HG02642 (cell line): ENCODE results near the gene ZFHX3.

ENCODE experiments used
- ATAC-seq: cut with Tn5 transposase; IDR thresholded peaks from one replicate; pipeline ENCODE4 v1.9.1; 2021; ENCODE audit warnings: mild to moderate bottlenecking; ENCODE audit not compliant: unreplicated experiment, poor library complexity

ZFHX3 gene

DNA sequence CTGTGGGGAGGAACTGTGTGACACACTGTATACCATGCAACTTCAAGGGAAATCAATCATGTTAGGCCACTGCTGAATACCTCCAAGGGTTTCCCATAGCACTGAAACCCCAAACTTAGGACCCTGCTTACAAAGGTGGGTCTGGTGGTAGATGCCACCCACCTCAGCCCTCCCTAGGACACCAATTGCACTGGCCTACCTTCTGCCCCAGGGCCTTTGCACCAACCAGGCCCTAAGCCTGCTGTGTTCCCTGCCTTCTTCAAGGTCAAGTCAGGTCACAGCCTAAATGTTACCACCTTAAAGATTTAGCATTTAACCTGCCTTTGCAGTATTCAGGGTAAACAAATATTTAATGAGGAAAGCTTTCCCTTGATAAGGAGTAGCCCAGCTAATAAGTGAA is 185.8 kb downstream of the ZFHX3 start:
- no peak for ATAC-seq

DNA sequence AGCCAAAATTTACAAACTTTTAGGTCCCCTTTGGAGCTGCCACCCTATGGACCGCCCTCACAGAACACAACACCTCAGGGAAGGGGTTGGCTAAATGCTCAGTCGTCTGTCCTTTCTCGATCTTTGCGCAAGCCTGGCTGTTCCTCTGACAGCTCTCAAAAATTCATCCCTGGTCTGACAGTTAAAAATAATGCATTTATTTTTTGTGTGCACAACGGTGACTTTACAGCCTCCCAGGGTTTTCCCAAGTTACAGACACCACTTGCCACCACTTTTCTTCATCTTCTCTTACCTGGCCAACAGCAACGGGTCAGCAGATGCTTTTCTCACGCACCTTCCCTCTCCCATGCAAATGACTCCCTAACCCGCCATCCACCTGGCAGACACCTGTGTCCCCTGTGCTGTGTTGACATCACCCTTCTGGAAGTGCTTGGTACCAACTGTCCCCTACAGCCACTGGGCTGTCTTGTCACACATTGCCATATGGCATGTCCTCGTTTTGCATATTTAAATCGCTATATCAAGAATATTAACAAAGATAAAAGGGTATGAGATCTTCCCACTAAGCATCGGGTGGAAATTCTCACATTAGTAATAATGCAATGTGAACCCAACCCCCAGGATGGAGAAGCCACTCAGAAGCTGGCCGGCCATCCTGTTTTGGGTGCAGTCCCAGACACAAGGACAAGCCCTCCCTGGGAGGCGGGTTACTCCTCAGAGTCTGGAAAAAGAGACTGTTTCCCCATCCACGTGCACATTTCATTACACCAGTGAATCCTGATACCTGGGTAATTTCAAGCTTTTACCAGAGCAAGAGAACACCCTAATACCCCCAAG is 187.0 kb downstream of the ZFHX3 start:
- no peak for ATAC-seq

DNA sequence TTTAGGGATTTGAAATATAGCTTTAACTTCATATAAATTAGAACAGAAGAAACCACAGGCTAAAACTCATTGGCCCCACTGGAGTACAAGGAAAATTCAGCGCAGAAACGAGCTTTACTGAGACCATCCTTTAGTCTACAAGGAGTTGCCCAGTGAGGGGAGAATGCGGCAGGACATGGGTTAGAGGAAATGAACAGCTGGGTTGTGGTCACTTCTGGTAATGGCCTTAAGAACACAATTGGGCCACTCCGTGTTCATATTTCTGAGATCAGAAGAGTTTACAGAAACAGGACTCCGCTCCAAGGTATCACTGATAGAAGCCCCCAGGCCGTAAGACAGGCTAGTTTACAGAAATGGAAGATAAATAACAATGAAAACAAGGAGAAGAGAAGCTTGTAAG is 188.3 kb downstream of the ZFHX3 start:
- ATAC-seq, result no peak

DNA sequence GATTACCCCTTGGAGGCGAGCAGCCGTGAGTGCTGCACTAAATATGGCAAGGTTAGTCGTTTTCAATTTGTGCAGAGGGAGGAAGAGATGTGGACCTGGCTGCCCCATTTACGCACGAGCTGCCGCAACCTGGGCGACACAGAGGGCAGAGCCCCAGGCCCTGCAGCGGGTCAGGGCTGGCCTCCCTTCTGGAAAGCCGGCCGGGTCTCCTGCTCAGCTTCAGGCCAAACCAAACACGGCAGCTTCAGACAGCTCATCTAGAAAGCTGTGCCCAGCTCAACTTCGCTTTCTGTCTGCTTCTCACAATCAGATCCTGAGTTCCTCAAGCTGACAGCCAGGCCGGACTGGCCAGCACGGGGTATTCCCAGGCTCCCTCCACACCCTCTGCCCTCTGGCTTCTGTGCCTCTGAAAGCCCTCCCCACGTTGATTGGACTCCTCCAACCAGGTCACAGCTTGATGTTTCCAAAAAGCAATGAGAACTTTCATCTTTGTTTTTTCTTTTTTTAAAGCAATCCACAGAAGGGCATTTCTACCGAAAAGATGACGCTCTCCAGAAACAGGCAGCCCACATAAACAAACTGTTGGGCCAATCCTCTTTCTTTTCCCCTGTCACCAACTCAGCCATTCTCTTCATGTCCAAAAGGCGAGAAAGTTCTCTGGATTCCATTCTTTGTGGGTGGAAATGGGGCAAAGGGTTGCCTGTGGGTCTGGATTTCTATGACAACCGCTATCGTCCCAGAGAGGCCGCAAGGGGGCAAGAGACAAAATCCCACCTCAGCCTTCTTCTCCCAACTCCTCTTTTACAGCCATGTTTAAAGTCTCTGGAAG is 189.0 kb downstream of the ZFHX3 start:
- no peak for ATAC-seq

DNA sequence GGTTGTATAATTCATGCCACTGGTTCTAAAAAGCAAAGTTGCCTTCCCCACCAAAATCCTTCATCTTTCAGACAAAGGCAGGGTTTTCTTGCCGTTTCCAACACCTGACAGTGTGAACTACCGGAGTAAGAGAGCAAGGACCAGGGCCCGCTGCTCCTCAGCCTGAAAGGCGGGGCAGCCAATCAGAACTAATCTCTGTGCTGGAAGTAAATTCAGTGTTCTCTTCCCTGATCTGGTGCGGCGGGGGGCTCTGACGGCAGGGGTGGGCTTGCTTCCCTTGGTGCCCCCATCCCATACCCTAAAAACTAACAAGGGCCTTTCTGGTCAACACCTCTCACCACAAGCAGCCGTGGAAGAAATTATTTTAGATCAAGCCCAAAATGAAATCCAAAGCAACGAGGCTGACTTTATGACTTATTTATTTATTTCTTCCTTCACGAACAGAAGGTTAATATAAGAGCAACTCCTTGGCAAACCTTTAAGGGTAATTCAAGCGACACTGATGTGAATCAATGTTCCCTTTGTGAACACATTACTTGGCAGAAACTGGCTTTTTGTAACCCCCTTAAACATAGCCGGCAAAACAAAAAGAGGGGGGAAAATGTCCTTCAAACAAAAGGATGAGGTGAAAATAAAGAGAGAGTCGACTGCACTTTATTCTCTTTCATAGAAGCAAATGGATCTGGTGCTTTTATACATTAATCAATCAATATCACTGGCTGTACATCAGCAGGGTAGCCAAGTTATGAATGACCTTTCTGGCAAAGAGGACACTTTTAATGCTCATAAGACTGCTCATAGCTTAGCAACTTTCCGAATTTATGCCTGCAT is 189.9 kb downstream of the ZFHX3 start:
- ATAC-seq, result no peak

DNA sequence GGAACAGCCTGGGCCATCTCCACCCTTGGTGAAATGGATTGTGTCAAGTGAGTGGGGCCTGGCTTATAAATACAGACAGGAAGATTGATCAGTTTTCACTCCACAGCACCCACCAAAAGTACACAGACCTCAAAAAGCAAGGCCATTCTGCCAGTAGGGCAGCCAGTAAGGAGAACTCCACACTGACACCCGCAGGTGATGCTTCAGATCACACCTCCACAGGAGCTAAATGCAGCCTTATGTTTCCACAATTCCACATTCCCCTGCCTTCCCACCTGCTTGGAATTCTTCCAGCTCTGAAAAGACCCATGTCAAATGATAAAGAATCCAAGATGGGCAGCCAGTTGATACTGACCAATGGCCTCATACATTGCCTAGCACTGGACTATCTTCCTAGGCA is 191.1 kb downstream of the ZFHX3 start:
- ATAC-seq, result no peak

DNA sequence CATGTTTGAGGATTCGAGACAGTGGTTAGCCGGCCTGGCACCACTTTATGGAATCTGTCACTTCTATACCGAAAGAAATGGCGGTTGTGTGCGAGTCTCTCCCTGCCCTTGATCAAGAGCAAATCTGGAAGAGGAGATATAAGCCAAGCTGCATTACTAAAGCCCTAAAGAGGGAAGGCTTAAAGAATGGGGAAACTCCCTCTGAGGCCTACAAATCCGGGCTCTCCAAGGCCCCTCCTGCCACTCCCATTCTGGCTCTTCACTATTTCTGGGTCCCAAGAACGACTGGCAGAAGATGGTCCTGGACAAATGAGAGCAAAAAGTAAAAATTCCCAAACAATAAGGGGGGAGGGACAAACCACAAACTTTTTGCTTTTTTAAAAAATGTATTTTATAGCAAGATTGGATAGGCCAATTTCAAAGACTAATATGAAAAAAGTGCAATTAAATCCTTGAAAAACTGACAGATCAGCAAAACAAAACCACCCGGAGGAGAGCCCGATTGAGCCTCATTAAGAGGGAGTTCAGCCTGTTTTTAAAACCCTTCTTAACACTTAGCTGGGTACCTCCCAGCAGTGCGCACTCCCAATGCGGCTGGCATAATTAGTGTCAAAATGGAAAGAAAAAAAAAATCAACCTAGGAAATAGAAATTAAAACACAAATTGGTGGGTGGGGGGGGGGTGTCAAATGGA is 193.5 kb downstream of the ZFHX3 start:
- no peak for ATAC-seq

DNA sequence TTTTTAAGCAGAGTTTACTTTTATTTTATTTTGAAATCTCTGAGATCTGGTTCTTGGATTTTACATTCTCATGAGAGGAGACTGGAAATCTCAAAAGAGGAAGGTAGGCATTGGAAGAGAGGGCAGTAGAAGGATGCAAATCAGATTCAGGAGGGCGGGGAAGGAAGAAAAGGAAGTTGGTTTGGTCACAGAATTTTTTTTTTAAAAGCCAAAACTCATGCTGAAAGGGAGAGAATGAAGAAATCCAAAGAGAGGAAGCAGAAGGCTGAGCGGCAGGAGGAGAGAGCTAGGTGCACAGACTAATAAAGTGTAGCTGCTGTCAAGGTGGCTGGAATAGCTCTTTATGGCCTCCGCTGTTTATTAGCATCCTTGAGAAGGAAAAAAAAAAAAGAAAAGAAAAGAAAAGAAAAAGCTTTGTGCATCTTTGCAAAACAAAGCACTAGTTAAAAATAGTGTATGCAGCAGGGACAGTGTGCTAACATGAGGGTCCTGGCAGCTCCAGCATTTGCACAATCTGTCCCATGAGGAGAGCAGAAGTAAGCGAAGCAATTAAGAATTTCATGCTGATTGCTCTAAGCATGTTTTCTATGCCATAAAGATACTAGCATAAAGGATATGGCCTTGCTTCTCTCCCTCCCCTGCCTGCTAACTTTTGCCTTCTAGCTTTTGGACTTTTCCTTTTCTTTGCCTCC is 194.2 kb downstream of the ZFHX3 start:
- no peak for ATAC-seq

DNA sequence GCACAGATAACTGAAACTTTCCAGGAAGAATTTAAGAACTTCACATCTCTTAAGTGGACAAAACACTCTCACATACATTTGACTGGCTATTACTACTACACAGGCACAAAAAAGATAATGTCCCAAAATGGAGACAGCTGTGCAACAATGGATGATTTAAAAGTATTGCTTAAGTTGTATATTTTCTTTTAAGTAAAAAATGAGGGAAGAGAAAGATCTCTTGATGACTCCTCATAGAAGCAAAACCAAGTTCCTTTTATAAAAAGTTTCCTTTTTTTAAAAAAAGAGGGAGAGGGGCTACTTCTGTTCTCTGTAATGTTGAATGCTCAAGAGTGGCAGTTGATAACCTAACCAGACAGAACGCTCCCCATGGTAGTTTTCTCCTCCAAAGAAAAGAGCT is 195.5 kb downstream of the ZFHX3 start:
- ATAC-seq, result no peak

DNA sequence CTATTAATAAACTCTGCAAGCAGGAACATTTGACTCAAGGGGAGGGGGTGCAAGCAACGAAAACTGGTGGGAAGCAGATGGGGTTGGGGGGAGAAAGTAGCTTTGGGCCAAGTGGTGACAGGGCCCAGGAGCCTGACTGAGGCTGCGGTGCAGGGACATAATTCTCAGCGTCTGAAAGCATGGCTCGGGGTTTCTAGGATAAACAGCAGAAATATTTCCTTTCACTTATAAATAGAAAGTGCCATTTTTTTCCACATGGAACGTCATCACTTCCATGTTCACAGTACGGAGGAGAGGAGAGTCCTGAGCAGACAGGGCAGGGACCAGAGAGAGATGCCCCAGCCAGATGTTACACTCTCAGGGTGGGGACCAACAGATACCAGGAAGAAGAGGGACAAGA is 197.1 kb downstream of the ZFHX3 start:
- ATAC-seq, result no peak

DNA sequence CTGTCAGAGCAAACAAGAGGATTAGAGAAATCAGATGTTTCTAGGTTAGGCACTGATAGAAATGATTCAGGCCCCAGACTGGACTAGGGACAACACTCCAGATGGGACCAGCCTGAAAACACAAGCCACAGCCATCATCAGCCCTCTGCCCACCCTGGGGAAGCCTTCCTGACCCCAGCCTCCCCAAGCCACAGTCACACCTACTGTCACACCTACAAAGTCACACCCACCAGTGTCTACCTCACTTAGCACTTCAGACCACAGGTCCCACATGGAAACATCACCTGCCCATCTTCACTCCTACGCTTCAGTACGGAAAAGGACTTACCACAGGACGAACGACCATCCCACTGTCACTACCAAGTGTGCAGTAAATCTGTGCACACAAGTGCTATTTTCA is 197.9 kb downstream of the ZFHX3 start:
- no peak for ATAC-seq

DNA sequence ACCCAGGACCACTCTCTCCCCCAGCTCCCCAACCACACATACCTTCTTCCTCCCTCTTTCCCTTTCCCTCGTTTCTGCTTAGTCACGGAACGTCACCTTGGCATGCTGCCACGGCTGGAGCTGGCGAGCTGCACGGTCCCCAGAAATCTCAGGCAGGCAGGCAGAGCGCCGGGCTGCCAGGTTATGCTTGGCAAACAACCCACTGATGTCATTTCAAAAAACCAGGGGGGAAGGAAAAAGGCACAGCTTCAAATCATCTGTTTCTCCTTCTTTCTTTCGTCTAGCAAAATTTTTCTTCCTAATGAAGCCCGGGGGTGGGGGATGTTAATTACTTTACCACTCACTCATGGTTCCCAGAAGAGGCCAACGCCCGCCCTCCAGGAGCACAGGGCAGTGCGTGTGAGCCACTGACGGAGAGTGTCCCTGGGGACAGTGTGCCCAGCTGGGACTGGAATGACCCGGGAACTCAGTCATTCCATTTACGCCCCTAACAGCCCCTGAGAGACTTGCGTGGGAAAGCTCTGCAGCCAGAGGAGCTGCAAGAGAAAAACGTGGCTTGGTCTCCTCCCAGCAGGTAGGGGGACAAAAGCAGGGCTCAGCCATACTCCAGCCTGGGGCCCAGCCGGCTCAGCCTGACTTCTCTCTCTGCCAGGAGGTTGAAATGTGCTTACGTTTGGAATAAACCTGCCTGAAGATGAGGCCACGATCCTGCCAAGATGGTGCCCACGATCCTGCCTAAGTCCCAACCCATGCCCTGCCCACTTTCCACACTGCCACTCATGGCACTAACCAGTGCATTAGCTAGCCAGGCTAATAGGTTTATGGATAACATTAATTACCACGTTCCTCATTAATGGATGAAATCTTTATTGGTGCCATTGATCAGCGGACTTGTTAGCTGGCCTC is 198.9 kb downstream of the ZFHX3 start:
- ATAC-seq, result no peak

DNA sequence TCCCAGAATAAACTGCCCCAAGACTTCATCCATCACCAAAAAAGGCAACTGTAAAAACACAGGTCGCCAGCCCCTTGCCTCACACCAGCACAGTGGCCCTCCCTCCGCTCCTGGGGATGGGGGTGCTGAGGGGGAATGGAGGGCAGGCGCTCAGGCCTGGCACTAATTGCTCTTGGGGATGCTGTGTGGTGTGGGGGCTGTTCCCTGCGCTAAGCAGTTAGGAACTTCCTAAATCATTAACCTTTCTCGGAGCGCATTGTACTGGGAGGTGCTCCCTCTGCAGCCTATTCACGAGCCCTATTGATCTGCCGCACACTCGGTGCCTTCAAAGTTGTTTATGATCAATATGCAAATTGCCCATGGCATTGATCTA is 199.9 kb downstream of the ZFHX3 start:
- no peak for ATAC-seq

DNA sequence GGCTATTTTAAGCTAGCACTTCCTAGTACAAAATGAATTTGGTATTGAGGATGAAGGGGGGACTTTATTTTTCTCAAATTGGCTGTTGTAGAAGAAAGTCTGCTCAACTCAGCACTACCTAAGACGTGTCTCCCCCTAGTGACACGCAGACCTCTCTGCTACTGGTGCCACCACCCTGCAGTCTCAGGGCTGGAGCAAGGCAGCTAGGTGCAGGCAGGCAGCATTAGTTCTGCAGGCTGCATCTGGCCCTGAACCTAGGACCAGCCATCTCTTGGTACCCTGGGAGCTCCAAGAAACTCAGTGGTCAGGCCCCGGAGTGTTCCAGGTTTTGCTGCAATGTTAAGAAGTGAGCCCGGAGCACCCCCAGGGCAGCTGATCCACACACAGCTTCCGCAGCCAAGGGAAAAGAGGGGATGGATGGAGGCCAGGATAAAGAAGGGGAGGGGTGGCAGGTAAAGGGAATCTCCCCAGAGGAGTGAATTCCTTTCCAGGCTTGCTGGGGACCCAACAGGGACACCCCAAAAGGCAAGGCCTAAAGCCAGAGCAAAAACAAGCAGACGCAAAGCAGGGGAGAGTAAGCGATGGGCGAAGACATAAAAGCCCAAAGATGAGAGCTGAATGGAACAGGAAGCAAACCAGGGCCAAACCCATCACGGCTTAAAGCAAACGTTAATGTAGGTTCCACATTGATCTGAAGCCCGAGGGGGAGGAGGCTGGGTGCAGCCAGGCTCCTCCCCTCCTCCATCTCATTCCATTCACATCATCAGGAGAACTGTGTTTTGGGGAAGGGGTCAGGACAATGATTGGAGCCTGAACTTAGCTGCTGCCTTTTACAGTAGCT is 200.5 kb downstream of the ZFHX3 start:
- peak; percentile 60 for ATAC-seq

DNA sequence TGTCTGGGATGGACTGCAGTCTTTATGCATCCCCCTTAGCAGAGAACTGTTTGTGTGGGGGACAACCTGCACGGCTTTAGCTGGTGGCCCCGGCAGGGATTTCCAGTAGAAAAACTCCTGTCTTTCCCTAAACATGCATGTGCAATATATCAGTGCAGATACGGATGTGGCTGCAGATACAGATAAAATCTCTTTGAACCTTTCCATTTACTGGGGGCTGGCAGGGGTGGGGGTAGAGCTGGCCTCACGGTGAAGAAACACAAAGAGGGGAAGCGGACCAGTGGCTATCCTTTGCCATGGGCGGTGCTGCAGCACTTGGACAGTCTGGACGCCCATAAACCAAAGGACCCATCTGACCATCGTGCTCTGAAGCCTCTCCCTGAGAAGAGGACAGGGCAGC is 201.3 kb downstream of the ZFHX3 start:
- no peak for ATAC-seq

DNA sequence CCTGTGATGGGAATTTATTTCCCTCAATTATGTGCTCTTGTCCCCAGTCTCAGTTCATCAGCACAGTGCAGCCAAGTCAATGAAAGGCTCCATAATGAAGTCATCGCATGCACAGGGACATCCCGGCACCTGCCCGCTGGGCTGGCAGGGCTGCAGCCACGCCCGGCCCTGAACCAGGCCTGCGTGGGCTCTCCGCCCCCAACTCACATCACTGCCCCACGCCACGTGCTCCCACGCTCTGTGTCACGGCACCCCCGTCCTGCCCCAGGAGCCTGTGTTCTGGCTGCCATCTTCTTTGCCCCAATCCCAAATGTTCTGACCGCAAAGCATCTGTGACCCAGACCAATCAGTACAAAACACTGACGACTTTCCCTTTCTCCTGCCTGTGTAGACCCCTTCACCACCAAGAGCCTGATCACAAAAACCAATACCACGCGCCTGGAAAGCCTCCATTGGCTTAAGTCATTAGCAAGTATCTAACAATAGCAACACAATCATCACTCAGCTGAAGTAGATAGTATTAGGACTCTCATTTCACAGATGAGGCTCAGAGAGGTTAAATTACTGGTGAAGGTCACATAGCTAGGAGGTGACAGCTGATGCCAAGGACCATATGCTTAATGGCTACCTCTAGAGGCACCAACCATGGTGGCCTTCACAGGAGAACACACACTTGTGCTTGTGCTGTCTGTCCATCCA is 202.5 kb downstream of the ZFHX3 start:
- ATAC-seq, result no peak

DNA sequence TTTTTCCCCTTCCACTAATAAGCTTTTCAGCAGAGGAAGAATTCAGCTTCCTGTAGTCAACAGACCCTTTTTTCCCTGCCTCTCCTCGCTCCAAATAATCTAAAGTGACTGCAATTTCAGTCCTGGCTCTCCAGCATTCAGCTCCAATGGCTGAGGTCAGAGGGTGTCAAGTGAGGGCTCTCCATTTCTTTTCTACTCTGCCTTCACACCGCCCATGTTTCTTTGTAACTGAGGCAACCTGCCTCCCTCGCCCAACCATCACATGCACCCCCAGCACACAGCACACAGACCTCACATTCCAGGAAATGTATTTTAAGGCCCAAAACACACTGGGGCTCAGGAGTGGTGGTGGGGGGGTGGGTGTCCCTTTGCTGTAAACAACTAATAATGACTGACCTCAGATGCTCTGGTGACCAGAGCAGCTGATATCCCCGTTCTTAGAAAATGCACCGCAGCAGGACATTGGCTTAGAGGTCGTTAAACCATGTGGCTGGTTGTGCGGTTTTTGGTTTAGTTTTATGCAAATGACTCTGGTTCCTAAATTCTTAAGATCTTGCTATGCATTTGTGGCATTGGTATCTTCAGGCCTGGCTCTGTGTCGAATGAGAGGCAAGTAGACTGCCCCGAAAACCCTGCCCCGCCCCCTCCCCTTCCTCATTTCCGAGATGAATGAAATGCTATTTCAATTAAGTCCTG is 203.6 kb downstream of the ZFHX3 start:
- no peak for ATAC-seq
